Measurements from ENCODE around the gene KLK11. TPM values are rescaled to one million over a fixed set of nuclear protein-coding genes. Genes with fewer than 3 reads are reported as not detected.

KLK11 gene
- total RNA-seq, 1 donor from 2014 or later, result not detected

DNA sequence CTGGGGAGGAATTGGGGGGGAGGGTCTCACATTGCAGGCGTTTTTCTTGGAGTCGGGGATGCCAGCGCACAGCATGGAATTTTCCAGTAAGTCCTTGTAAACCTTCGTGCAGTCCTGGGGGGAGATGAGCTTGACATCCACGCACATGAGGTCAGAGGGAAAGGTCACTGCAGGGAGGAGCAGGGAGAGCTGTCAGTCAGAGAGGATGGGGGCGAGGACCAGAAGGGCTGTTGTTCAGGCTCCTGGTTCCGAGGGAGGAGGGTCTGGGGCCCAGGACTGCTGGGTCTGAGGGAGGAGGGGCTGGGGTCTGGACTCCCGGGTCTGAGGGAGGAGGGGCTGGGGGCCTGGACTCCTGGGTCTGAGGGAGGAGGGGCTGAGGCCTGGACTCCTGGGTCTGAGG, 46.7 kb downstream of the KLK11 start:
- Histone ChIP-seq H3K4me3 (ENCODE audit: low read length in 3 of 3) (no peak overlapping the region), H3K4me1 (ENCODE audit: control insufficient read depth in 3 of 3, insufficient read depth in 3 of 3, low read length in 3 of 3) (no peaks in the 10 kb centered on the region), H3K27ac (ENCODE audit: low read depth, low read length) (no peak overlapping the region), H3K9ac (ENCODE audit: low read depth in 1 of 3, low read length in 3 of 3) (no peak overlapping the region), H3K27me3 (ENCODE audit: control insufficient read depth in 3 of 3, insufficient read depth in 3 of 3, low read length in 3 of 3) (peaks cover 5 to 27% (median 6%) of the 10 kb centered on the region in 3 donors), H3K9me3 (ENCODE audit: control insufficient read depth in 3 of 3, low read length in 3 of 3) (peaks cover 0 to 3% (median 0%) of the 10 kb centered on the region in 3 donors), H3K36me3 (ENCODE audit: control insufficient read depth in 3 of 3, insufficient read depth in 3 of 3, low read length in 3 of 3) (no peaks in the 10 kb centered on the region)

DNA sequence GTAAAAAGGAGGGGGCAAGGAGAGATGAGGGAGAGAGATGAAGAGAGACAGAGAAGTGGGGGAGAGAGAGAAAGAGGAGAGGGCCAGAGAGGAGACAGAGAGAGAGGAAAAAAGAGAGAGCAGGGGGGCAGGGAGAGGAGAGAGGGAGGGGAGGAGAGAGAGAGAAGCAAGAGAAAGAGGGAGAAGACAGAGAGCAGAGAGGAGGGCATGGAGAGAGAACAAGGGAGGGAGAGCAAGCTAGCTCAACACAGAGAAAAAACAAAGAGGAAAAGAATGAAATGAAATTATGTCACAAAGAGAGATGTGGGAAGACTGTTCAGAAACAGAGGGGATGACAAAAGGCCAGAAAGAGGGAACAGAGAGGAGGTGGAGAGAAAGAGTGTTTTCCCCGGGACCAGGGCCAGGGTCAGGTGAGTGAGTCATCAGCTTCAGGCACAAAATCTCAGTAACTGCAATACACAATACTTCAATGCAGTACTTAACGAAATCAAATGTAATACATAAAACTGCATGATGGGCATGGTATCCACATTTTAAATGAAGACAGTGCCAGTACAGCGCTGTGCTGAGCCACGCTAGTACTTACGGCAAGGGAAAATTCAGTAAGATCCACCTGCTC, 47.5 kb downstream of the KLK11 start:
- no peaks in the 10 kb centered on the region for H3K36me3 ChIP-seq (ENCODE audit: control insufficient read depth in 3 of 3, insufficient read depth in 3 of 3, low read length in 3 of 3)
- H3K4me3 ChIP-seq (ENCODE audit: low read length in 3 of 3), result no peak overlapping the region
- peaks cover 0 to 3% (median 0%) of the 10 kb centered on the region in 3 donors for H3K9me3 ChIP-seq (ENCODE audit: control insufficient read depth in 3 of 3, low read length in 3 of 3)
- peaks cover 5 to 27% (median 6%) of the 10 kb centered on the region in 3 donors for H3K27me3 ChIP-seq (ENCODE audit: control insufficient read depth in 3 of 3, insufficient read depth in 3 of 3, low read length in 3 of 3)
- no peak overlapping the region for H3K9ac ChIP-seq (ENCODE audit: low read depth in 1 of 3, low read length in 3 of 3)
- H3K27ac ChIP-seq (ENCODE audit: low read depth, low read length), result no peak overlapping the region
- no peaks in the 10 kb centered on the region for H3K4me1 ChIP-seq (ENCODE audit: control insufficient read depth in 3 of 3, insufficient read depth in 3 of 3, low read length in 3 of 3)

DNA sequence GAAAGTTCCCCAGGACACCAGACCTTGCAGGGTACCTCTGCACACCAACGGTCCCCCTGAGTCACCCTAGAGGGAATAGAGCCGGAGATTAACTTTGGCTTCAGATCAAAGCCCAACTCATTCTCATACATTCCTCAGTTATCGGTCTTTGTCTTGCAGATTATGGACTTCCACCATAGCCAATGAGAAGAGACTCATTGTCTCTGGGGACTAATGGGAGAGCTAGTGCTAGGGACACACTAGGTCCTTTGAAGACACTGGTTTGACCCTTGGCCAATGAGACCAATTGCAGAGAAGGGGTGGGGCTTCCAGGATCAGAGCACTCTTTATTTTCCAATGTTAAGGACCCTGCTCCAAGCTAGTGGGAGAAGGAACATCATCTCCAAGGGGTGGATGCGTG, 48.8 kb downstream of the KLK11 start:
- H3K27me3 ChIP-seq (ENCODE audit: control insufficient read depth in 3 of 3, insufficient read depth in 3 of 3, low read length in 3 of 3), result peaks cover 5 to 27% (median 6%) of the 10 kb centered on the region in 3 donors
- no peak overlapping the region for H3K27ac ChIP-seq (ENCODE audit: low read depth, low read length)
- no peaks in the 10 kb centered on the region for H3K4me1 ChIP-seq (ENCODE audit: control insufficient read depth in 3 of 3, insufficient read depth in 3 of 3, low read length in 3 of 3)

DNA sequence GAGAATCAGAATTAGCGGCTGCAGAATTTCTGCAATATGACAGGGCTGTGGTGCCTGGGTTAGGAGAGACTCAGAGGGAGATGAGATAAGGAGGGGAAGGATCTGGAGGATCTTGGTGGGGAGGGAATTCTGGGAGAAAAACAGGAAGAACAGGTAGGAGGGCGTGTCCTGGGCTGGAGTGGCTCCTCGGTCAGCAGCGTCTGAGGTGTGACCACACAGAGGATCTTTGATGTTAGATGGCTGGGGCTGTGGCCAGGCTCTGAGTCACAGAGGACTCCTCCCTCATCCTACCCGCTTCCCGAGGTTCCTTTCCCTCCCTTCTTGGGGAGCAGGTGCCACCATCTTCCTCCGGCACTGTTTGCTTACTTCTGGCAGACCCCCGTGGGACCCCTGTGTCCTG, 50.6 kb downstream of the KLK11 start:
- H3K27me3 ChIP-seq (ENCODE audit: control insufficient read depth in 3 of 3, insufficient read depth in 3 of 3, low read length in 3 of 3), result peaks cover 0 to 23% (median 6%) of the 10 kb centered on the region in 3 donors
- no peak overlapping the region for H3K4me3 ChIP-seq (ENCODE audit: low read length in 3 of 3)
- no peak overlapping the region for H3K27ac ChIP-seq (ENCODE audit: low read depth, low read length)
- H3K4me1 ChIP-seq (ENCODE audit: control insufficient read depth in 3 of 3, insufficient read depth in 3 of 3, low read length in 3 of 3), result no peaks in the 10 kb centered on the region
- no peaks in the 10 kb centered on the region for H3K36me3 ChIP-seq (ENCODE audit: control insufficient read depth in 3 of 3, insufficient read depth in 3 of 3, low read length in 3 of 3)
- H3K9me3 ChIP-seq (ENCODE audit: control insufficient read depth in 3 of 3, low read length in 3 of 3), result peaks cover 0 to 3% (median 0%) of the 10 kb centered on the region in 3 donors
- H3K9ac ChIP-seq (ENCODE audit: low read depth in 1 of 3, low read length in 3 of 3), result no peak overlapping the region

More for the DNA sequence above, 48.8 kb downstream of the KLK11 start:
- H3K9me3 ChIP-seq (ENCODE audit: control insufficient read depth in 3 of 3, low read length in 3 of 3), result peaks cover 0 to 3% (median 0%) of the 10 kb centered on the region in 3 donors
- no peak overlapping the region for H3K4me3 ChIP-seq (ENCODE audit: low read length in 3 of 3)
- H3K9ac ChIP-seq (ENCODE audit: low read depth in 1 of 3, low read length in 3 of 3), result no peak overlapping the region
- H3K36me3 ChIP-seq (ENCODE audit: control insufficient read depth in 3 of 3, insufficient read depth in 3 of 3, low read length in 3 of 3), result no peaks in the 10 kb centered on the region

DNA sequence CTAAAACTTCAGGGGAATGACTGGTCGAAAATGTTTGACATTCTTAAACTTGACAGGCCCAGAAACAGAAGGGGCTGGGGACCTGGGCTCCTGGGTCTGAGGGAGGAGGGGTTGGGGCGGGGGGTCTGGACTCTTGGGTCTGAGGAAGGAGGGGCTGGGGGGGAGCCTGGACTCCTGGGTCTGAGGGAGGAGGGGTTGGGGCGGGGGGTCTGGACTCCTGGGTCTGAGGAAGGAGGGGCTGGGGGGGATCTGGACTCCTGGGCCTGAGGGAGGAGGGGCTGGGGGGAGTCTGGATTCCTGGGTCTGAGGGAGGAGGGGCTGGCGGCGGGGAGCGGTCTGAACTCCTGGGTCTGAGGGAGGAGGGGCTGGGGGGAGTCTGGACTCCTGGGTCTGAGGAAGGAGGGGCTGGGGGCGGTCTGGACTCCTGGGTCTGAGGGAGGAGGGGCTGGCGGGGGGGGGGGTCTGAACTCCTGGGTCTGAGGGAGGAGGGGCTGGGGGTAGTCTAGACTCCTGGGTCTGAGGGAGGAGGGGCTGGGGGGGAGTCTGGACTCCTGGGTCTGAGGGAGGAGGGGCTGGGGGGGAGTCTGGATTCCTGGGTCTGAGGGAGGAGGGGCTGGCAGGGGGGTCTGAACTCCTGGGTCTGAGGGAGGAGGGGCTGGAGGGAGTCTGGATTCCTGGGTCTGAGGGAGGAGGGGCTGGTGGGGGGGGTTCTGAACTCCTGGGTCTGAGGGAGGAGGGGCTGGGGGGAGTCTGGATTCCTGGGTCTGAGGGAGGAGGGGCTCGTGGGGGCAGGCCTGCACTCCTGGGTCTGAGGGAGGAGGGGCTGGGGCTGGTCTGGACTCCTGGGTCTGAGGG, 51.5 kb downstream of the KLK11 start:
- H3K27ac ChIP-seq (ENCODE audit: low read depth, low read length), result no peak overlapping the region
- H3K27me3 ChIP-seq (ENCODE audit: control insufficient read depth in 3 of 3, insufficient read depth in 3 of 3, low read length in 3 of 3), result peaks cover 0 to 25% (median 6%) of the 10 kb centered on the region in 3 donors
- H3K36me3 ChIP-seq (ENCODE audit: control insufficient read depth in 3 of 3, insufficient read depth in 3 of 3, low read length in 3 of 3), result no peaks in the 10 kb centered on the region
- H3K4me3 ChIP-seq (ENCODE audit: low read length in 3 of 3), result no peak overlapping the region
- peaks cover 0 to 3% (median 0%) of the 10 kb centered on the region in 3 donors for H3K9me3 ChIP-seq (ENCODE audit: control insufficient read depth in 3 of 3, low read length in 3 of 3)
- no peaks in the 10 kb centered on the region for H3K4me1 ChIP-seq (ENCODE audit: control insufficient read depth in 3 of 3, insufficient read depth in 3 of 3, low read length in 3 of 3)
- H3K9ac ChIP-seq (ENCODE audit: low read depth in 1 of 3, low read length in 3 of 3), result no peak overlapping the region

DNA sequence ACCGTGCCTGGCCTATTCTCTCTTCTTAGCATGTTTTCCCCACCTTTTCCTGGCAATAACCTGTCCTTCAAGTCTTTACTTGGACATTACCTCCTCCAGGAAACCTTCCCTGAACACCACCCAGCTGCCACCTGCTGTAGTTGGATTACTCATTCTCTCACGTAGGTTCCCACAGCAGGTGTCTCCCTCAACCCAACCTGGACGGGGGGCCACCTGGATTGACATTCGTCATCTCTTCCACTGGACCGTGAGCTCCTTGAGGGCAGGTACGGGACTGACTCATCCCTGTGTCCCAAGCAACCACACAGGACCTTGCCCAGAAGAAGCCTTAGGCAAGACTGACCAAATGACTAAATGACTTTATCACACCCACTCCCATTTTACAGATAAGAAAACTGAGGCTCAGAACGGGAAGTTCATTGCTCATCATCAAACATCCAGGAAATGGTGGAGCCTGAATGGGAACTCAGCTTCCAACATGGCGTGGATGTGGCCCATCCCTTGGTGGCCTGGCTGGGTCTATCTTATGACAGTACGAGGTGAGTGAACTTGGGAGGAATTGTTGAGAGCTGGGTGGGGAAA, 53.5 kb downstream of the KLK11 start:
- H3K27me3 ChIP-seq (ENCODE audit: control insufficient read depth in 3 of 3, insufficient read depth in 3 of 3, low read length in 3 of 3), result peaks cover 4 to 26% (median 8%) of the 10 kb centered on the region in 3 donors
- no peak overlapping the region for H3K4me3 ChIP-seq (ENCODE audit: low read length in 3 of 3)
- H3K9ac ChIP-seq (ENCODE audit: low read depth in 1 of 3, low read length in 3 of 3), result no peak overlapping the region
- H3K9me3 ChIP-seq (ENCODE audit: control insufficient read depth in 3 of 3, low read length in 3 of 3), result peaks cover 0 to 3% (median 0%) of the 10 kb centered on the region in 3 donors
- H3K36me3 ChIP-seq (ENCODE audit: control insufficient read depth in 3 of 3, insufficient read depth in 3 of 3, low read length in 3 of 3), result no peaks in the 10 kb centered on the region
- no peaks in the 10 kb centered on the region for H3K4me1 ChIP-seq (ENCODE audit: control insufficient read depth in 3 of 3, insufficient read depth in 3 of 3, low read length in 3 of 3)
- H3K27ac ChIP-seq (ENCODE audit: low read depth, low read length), result no peak overlapping the region

Other genes with a start within 250 kb of the KLK11 start
- not detected for gene ACP4, start 236.2 kb downstream of the KLK11 start, total RNA-seq
- gene KLK1, start 202.8 kb downstream of the KLK11 start, total RNA-seq, result not detected
- not detected for gene KLK15, start 193.0 kb downstream of the KLK11 start, total RNA-seq
- not detected for gene KLK3, start 171.7 kb downstream of the KLK11 start, total RNA-seq
- not detected for gene KLK2, start 153.2 kb downstream of the KLK11 start, total RNA-seq
- not detected for gene KLK4, start 115.2 kb downstream of the KLK11 start, total RNA-seq
- gene KLK5, start 73.6 kb downstream of the KLK11 start, total RNA-seq, result not detected
- gene KLK6, start 57.0 kb downstream of the KLK11 start, total RNA-seq, result not detected
- not detected for gene KLK7, start 42.7 kb downstream of the KLK11 start, total RNA-seq
- gene KLK8, start 25.0 kb downstream of the KLK11 start, total RNA-seq, result not detected
- under 0.01 TPM for gene KLK10, start 6.9 kb downstream of the KLK11 start, total RNA-seq
- not detected for gene KLK12, start 8.4 kb upstream of the KLK11 start, total RNA-seq
- not detected for gene KLK13, start 38.5 kb upstream of the KLK11 start, total RNA-seq
- gene KLK14, start 56.3 kb upstream of the KLK11 start, total RNA-seq, result not detected
- 4.2 TPM for gene CTU1, start 81.8 kb upstream of the KLK11 start, total RNA-seq
- under 0.01 TPM for gene SIGLEC9, start 98.3 kb upstream of the KLK11 start, total RNA-seq
- gene SIGLEC7, start 115.7 kb upstream of the KLK11 start, total RNA-seq, result 0.52 TPM
- 0.52 TPM for gene CD33, start 198.5 kb upstream of the KLK11 start, total RNA-seq
- gene SIGLECL1, start 224.5 kb upstream of the KLK11 start, total RNA-seq, result not detected